Activated CD4-positive, alpha-beta T cell treated with anti-CD3 and anti-CD28 coated beads, Interleukin-10, Interleukin-2, amounts not matched to agents 100 ng/mL and 50 ng/mL, durations not matched to agents 16 hours and 8 hours (primary cell): ENCODE measurements around the gene EIF2AK3.
"Not testable (repeated sequence)": the region's sequence is repeated elsewhere in the genome, so short reads cannot be mapped to it uniquely, and the experiment has no call there.

ENCODE experiments used
- DNase-seq: peaks from one replicate; pipeline ENCODE4 v3.0.0-alpha.2; 2020

Gene EIF2AK3

DNA sequence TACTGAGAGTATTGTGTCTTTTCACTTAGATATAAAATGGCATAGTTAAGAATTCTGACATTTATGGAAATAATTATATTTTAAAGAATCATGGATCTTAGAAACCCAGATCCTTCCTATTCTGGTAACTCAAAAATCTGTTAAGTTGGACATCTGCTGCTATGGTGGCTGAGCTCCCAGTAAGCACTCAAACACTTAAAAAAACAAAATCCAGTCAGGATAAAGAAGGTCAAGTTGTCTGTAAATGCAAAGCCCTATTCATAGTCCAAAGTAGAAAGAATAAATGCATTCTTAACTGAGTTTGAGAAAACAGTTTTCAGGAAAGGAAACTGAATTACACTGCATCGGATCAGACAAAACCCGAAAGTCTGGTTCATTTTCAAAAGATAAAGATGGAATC is 35.6 kb downstream of the EIF2AK3 start:
- no peak for DNase-seq

DNA sequence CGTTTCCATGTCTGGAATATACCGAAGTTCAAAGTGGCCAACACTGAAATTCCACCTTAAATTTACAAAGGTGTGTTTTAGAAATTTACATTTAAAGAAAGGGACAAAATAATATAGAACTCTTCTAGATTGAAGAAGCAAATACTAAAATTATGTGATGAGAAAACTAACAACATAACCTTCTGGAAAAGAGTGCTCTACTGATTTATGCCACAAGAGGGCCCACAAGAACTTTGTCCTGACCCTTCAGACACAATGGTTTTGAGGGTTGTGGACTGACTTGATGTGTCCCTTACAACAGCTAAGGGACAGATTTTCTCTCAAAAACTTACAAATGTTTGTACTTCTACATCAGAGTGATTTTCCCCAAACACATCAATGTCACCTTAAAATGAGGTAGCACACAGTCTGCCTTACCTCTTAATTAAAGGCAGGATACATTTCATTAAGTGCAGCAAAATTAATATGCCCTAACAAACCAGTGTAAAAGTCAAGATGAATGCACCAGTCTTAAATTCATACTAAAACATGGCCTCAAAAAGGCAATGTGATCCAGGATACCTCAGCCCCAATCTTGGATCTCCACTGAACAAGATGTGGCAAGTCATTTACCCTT is 36.2 kb downstream of the EIF2AK3 start:
- peak; percentile 67 for DNase-seq

DNA sequence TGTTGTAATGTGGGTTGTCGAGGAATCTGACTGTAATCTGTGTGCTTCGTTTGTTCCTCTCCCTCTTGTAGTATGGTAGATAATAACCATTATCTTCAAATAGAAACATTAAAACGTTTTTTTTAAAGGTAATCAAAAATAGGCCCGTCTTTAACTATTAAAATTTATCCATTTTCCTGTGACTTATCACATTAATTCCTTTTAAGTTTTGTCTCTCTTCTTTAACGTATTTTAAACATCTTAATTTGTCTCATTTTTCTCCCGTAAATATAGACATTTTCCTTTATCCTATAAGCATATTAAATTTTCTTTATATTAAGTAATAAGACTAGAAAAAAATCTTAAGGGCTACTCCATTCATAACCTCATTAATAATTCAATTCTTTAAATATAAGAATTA is 41.3 kb downstream of the EIF2AK3 start:
- DNase-seq = no peak

DNA sequence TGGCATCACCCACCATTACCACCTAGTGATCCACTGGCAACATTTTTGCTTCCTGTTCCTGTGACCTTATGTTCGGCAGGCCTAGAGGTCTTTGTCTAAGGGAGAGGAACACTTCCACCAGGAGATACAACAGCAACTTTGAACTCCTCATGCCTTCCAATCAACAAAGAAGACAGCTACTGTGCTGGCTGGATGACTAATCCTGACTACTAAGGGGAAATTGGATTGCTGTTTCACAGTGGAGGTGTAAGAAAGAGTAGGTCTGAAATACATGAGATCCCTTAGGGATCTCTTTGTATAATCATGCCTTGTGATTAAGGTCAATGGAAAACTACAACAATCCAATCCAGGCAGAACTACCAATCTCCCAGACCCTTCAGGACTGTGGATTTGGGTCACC is 45.2 kb downstream of the EIF2AK3 start:
- no peak for DNase-seq

DNA sequence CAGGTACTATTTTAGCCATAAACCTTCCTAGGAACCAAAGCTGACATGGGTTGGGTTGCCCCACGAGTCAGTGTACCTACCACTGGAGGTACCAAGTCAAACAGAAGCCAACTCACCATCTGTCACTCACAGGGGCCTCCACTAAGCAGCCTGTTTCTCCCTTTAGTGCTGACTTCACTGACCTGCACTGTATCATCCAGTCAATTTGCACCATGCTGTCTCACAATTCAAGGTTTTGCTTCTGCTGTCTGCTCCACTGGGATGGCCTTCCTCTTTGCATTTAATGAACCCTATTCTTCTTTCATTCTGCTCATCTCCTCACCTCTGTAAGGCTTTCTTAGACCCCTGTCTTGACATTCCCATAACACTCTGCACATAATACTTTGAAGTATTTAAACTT is 47.2 kb downstream of the EIF2AK3 start:
- DNase-seq = no peak

DNA sequence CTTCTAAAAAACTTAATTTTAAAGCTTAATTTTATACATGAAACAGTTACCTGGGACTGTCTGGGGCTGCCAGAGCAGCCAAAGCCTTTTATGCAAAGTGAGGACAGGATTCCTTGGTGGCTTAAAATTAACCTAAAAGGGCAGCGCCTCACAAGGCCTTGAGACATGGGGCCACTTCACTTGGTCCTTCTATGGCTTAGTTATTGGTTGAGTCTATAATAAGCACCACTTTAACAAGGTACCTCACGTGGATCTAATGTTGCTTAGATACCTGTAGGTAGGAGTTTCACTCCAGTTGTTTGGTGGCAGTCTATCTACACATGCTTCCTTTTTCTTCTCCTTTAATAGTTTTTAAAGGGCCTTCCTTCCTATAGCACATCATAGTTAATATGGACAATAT is 51.6 kb downstream of the EIF2AK3 start:
- DNase-seq = no peak

DNA sequence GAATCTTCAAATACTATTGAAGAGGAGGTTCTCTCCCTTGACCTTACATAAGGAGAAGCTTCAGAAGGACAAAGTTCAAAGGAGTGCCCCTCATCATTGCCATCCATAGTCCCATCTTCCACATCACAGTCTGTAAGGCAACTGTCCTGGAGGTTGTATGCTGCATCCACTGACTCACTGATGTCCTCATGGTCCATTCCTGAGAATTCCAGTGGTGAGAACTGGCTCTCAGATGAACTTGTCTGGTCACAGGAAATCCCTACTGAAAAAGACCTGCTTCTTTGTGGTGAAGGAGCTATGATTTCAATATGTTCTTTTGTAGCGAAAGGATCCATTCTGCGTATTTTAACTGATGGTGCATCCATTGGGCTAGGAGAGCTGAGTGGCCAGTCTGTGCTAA is 52.2 kb downstream of the EIF2AK3 start:
- no peak for DNase-seq

DNA sequence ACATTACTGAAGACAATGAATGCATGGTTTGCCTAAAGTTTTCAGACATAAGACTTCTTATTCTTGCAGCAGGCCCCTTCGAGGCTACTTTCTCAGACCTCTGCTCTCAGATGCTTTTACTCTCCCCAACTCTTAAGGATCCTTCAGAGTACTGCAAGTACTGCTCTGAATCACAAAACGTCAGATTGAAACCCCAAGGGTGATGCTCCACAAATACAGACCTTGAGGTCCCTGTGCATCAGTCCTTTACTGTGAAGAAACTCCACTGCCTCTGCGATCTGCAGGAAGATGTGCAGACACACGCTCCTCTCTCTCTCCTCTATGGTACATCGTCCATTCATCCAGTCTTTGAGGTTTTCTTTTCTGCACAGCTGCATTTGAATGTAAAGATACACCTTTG is 52.8 kb downstream of the EIF2AK3 start:
- peak; percentile 89 for DNase-seq

DNA sequence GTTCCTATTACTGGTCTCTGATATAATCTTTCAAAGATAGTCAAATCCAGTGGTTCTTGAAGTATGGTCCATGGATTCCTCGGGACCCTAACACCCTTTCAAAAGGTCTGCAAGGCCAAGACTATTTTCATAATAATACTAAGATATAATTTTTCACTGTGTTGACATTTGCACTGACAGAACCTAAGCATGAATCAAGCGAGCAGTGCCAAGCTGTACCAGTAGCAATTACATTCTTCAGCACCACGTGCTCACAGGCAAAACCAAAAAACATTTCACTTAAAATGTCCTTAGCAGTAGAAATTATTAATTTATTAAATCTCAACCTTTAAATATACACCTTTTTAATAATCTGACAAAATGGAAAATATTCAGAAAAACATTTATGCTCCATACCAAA is 59.1 kb downstream of the EIF2AK3 start:
- no peak for DNase-seq

DNA sequence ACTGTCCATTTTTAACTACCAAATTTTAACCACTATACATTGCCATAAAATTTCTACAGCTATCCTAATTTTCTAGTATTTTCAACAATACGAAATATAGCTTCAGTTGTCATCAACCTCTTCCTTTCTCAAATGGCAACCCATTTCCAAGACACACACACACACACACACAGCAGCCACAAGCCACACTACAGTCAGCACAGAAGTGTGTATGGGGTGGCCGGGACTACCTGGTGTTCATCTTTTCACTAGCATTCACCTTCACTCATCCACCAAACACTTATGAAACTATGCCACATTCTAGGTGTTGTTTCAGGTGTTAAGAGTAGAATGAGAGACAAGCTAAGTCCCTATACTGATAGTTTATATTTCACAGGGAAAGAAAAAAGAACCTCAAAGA is 62.9 kb downstream of the EIF2AK3 start:
- DNase-seq = no peak

DNA sequence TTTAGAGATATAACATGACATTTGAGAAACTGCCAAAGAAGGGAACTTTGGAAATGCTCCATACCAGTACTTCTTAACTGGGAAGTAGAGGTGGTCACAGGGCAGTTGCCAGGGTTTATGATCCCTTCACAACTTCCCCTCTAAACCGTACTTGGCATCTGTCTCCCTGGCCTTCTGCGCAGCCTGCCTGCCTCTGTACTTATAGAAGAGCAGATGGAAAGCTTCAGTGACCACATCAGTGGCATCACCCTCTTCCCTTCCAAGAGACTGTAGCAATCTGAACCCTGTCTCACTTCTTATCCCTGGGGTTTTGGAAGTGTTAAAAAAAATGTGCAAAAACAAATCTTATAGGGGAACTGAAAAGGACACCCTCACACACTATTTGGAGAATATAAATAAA is 64.1 kb downstream of the EIF2AK3 start:
- DNase-seq = no peak

DNA sequence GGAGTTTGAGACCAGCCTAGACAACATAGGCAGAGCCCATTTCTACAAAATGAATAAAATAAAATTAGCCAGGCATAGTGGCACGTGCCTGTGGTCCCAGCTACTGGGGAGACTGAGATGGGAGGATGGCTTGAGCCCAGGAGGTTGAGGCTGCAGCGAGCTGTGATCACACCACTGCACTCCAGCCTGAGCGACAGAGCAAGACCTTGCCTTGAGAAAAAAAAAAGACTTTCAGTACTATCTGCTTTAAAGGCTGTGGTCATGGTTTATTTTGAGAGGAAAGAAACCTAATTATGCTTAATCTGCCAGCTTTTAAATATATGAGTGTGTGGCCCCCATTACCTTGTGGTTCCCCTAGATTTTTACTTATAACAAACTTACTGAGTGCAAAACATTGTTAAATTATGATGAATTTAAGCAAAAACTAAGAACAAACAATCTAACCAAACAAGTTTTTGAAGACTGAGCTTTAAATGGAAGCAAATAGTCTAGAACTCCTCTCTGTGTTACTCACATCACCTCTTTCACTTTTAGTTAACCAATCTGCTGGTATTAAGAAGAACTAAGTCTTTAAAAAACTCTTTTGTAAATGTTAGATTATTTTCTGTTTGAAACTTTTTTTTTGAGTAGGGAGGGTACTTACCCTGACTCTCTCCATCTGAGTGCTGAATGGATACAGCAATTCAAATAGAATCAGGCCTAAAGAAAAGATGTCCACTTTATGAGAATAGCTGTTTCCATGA is 65.4 kb downstream of the EIF2AK3 start:
- peak; percentile 32 for DNase-seq

DNA sequence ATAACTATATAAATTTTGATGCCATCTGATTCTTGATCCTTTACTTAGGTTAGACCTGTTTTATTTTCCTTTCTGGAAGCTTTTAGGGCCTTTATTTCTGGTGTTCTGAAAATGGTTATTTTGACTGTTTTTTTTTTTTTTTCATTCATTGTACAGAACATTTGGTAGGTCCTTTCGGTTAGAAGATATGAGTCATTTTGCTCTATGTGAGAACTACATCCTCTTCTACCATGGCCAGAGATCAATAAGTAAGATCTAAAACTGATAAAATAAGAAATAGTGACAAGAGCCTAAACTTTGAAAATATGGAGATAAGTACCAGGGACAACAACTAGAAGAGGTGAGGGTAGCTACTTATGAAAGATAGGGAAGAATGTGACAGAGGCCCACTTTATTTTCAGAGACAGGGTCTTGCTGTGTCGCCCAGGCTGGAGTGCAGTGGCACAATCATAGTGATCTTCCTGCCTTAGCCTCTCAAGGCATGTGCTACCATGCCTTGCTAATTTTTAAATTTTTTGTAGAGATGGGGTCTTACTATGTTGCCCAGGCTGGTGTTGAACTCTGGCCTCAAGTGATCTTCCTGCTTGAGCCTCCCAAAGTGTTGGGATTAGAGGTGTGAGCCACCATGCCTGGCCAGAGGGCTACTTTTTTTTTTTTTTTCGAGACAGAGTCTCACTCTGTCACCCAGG is 66.5 kb downstream of the EIF2AK3 start:
- DNase-seq = peak; percentile 45

DNA sequence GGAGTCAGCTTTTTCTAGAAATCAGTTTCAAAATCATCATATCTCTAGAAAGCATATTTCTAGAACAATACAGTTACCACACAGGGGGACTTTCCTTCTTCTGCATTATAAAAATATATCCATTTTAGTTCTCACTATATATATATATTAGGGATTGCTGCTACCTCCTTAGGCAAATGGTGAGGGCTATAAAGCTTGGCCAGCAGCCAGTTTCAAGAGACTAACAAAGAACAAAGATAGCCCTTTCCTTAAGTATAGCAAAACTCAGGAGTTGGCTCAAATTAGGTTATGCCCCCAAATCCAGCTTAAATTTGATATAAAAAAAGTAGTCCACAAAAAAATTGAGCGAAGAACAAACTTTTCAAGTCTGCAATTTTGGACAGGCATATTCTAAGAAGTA is 70.0 kb downstream of the EIF2AK3 start:
- DNase-seq = no peak

DNA sequence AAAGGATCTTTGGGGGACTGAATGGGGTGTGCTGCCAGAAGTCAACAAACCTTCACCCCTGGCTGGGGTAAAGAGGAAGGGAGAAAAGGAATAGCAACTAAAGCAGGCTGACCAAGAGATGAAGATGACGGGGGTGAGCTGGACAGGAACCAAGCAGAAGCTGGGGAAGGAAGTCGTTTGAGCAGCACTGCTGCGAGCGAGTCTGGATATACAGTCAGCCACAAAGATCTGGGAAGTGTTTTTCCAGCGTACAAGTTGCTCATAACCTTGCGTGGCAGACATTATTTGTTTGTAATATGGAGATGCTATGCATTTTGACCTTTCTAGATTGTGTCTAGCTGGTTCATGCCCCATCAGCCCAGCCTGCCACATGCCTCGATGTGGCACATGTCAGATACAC is 71.2 kb downstream of the EIF2AK3 start:
- no peak for DNase-seq

DNA sequence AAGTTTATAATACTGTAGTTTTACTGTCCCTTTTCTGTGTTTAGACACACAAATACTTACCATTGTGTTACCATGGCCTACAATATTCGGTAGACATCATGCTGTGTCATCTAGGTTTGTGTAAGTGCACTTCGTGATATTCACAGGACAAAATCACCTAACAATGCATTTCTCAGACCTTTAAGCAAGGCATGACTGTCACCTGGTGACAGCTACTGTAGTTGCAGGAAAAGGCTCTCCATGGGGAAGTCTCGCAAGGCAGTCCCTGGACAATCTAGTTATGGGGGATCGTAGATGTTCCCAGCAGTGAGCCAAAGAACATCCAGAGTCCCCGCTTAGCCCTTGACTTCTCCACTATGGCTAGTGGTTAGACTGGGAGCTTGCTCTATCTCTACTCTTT is 73.1 kb downstream of the EIF2AK3 start:
- DNase-seq = no peak

DNA sequence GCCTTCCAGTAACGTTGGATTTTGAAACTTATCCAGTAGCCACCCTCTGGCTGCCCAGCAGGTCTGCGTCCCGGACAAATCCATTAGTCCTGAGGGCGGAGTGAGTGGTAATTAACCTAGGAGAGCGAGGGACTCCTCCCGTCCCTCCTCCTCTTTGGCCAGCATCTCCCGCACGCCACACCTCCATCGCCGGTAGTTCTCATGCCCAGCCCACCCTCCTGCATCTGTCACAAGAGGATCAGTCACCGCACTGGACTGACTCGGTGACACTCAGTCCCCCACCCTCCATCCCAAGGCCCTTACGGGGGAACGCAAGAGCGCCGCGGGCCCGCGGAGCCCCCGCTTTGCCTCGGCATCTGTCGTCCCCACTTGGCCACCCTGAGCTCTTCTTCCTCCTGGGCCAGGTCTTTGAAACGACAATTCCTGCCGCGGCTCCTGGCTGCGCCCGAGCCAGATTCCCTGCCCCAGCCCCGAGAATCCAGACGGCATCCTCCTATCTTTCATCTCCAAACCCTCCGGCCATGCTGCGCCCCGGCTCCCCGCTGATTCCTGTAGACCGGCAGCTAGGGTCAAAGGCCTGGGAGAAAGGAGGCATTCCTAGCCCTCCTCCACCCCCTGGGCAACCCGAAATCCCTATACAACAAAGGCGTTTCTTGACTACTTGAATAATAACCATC is 77.5 kb downstream of the EIF2AK3 start:
- DNase-seq = no peak

DNA sequence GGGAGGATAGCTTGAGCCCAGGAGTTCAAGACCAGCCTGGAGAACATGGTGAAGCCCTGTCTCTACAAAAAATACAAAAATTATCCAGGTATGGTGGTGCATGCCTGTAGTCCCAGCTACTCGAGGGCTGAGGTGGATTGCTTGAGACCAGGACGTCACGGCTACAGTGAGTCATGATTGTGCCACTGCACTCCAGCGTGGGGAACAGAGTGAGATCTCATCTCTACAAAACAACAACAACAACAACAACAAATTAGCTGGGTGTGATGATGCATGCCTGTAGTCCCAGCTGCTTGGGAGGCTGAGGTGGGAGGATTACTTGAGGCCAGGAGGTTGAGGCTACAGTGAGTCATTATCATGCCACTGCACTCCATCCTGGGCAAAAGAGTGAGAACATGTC is 81.0 kb downstream of the EIF2AK3 start:
- not testable (repeated sequence) for DNase-seq

DNA sequence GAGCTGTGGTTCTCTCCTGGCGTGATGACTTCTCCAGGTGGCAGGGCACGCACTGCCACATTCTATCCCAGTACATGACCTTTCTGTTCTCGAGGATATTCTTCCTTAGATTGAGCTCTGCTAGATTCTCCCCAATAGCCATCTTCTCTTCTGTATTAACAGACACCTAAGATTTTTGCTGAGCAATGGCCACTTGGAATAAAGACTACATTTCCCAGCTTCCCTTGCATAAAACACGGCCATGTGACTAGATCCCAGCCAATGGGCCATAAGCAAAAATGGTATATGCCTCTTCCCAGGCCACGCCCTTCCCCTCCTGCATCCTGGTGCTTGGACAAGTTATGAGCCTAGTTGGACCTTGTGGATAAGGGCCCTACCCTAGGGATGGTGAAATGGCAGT is 82.1 kb downstream of the EIF2AK3 start:
- DNase-seq = peak; percentile 14

DNA sequence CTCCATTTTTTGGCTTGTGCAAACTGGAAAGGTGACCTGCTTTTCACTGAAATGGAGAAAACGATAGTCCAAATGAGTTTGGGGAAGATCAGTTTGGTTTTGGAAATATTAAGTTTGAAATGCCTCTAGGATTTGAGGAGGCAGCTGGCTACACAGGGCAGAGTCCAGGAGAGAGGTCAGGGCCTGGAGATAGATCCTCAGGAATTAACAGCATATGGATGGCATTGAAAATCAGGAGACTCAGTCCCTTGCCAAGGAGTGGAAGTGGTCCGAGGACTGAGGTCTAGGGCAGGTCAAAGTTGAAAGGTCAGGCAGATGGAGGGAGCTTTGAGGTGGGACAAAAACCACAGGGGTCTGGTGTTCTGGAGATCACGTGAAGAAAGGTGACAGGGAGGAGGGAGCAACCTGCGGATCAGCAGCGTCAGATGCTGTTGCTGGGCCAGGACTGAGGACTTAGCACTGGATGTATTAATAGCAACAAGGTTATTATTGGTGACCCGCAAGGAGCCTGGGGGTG is 83.7 kb downstream of the EIF2AK3 start:
- DNase-seq = no peak

DNA sequence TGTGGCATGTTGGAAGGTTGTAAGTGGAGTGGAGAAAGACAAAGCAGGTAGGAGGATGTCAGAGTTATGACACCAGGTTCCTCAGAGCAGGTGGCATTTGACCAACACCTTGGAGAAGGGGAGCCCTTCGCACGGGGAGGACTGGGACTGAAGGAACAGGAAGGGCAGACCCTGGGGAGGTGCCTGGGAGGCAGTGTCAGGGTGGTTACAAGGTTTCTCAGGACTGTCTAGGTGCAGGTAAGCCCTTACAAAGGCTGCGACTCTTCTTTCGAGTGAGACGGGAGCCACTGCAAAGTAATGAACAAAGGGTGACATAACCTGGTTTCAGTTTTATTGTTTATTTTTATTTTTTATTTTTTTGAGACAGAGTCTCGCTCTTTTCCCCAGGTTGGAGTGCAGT is 84.6 kb downstream of the EIF2AK3 start:
- no peak for DNase-seq

DNA sequence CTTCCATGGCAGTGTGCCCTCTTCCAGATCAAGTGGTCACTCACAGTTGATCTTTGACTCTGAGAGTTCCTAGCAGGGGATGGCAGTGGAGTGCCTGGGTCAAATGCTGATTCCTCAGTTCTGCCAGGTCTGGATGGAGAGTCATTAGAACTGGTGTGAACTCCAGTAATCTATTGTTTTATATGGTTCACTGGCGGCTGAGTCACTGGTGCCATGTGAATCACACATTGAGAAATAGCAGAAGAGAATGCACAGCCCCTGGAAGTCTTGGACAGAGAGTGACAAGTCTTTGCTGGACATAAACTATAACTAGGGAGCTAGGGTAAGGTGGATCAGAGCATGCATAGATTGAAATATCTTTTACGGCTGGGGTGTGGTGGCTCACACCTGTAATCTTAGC is 86.9 kb downstream of the EIF2AK3 start:
- no peak for DNase-seq

DNA sequence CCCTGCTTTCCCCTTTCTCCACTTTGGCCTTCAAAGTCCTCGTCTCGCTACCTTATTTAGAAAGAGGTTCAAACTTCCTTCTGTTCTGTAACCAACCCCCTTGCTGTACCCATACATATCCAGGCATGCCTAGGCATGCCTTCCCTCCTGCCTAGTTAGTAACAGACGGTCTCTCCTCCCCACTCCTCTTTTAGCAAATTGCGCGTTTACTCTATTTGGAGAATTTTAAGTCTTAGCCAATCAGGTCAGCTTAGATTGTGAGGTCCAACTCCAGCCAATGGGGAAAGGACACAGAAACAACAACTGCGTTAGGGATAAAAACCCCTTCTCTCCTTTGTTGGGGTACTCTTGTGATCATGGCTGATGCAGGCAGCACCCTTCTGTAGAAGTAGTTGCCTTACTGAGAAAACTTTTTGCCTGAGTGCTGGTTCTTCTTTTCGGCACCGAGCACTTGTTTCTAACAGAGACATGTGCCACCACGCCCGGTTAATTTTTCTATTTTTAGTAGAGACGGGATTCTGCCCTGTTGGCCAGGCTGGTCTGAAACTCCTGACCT is 88.8 kb downstream of the EIF2AK3 start:
- DNase-seq = no peak
